Tibial artery (tissue), 4 donors: Measurements from ENCODE around the gene VMAC.

Experiments used
- DNase-seq, 2 donors: peaks; one replicate each; pipeline ENCODE4 v3.0.0-alpha.2; 2019
- H3K27ac ChIP-seq, 2 donors: fragments of 200-600 bp; sonication (generic) in 1 of 2; 1 replicate in 1 of 2; 2 replicates in 1 of 2; pipeline ENCODE4 v1.5.1; 2018 to 2019; ENCODE audit warnings: mild to moderate bottlenecking in 1 of 2
- H3K27me3 ChIP-seq, 2 donors: fragments of 200-600 bp; sonication (generic) in 1 of 2; one replicate each; pipeline versions ENCODE4 v1.5.1 to v1.6.0; 2016 to 2019
- H3K36me3 ChIP-seq, 3 donors: fragments of 200-600 bp; sonication (generic) in 2 of 3; one replicate each; pipeline ENCODE4 v1.5.1; 2016 to 2019; ENCODE audit warnings: mild to moderate bottlenecking in 2 of 3
- H3K4me1 ChIP-seq, 4 donors: fragments of 200-600 bp; sonication (generic) in 2 of 4; 1 replicate in 3 of 4; 2 replicates in 1 of 4; pipeline ENCODE4 v1.5.1; 2016 to 2019
- H3K4me3 ChIP-seq, 2 donors: fragments of 200-600 bp; sonication (generic) in 1 of 2; 1 replicate in 1 of 2; 2 replicates in 1 of 2; pipeline ENCODE4 v1.5.1; 2018 to 2019; ENCODE audit warnings: mild to moderate bottlenecking in 2 of 2
- H3K9me3 ChIP-seq, 3 donors: fragments of 200-600 bp; sonication (generic) in 1 of 3; one replicate each; pipeline ENCODE4 v1.5.1; 2016 to 2019
- intact Hi-C: fragments of 100-400 bp; cut with DNase I; formaldehyde crosslinking; loops from one replicate; pipeline ENCODE4 v1.15.0; 2023; ENCODE audit warnings: low total_unique reads
- TF ChIP-seq, protein P1 (sequence below), 2 experiments: fragments of 200-600 bp in 1 of 2; fragments of 450-650 bp in 1 of 2; IDR thresholded peaks; one replicate each; pipeline ENCODE4 v1.5.1; 2017 to 2019; ENCODE audit warnings: antibody characterized with exemption in 2 of 2, mild to moderate bottlenecking in 1 of 2, moderate library complexity in 1 of 2

Gene VMAC

GRCh38 chr19:5891938-5892771 lies 12.5 kb upstream of the VMAC start:
- Histone ChIP-seq H3K36me3 (peaks cover 15 to 29% (median 24%) of the 10 kb centered on the region in 3 donors), H3K9me3 (no peaks in the 10 kb centered on the region), H3K4me3 (no peak overlapping the region), H3K27ac (no peak overlapping the region), H3K27me3 (peaks cover 0 to 38% of the 10 kb centered on the region in 2 donors), H3K4me1 (peaks cover 0 to 32% (median 22%) of the 10 kb centered on the region in 4 donors)
- TF ChIP-seq, protein P1, sequence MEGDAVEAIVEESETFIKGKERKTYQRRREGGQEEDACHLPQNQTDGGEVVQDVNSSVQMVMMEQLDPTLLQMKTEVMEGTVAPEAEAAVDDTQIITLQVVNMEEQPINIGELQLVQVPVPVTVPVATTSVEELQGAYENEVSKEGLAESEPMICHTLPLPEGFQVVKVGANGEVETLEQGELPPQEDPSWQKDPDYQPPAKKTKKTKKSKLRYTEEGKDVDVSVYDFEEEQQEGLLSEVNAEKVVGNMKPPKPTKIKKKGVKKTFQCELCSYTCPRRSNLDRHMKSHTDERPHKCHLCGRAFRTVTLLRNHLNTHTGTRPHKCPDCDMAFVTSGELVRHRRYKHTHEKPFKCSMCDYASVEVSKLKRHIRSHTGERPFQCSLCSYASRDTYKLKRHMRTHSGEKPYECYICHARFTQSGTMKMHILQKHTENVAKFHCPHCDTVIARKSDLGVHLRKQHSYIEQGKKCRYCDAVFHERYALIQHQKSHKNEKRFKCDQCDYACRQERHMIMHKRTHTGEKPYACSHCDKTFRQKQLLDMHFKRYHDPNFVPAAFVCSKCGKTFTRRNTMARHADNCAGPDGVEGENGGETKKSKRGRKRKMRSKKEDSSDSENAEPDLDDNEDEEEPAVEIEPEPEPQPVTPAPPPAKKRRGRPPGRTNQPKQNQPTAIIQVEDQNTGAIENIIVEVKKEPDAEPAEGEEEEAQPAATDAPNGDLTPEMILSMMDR (IDR thresholded peaks at IDR 0.05): peak; percentile 45
- intact Hi-C loops: no loop called here
- no peak for DNase-seq

- Histone ChIP-seq H3K4me1 (peaks cover 0 to 39% (median 22%) of the 10 kb centered on the region in 4 donors), H3K4me3 (no peak overlapping the region), H3K9me3 (no peaks in the 10 kb centered on the region), H3K27me3 (peaks cover 0 to 38% of the 10 kb centered on the region in 2 donors), H3K27ac (no peak overlapping the region), H3K36me3 (peaks cover 15 to 32% (median 26%) of the 10 kb centered on the region in 3 donors)
- intact Hi-C loops: no loop called here
- TF ChIP-seq, protein P1 (IDR thresholded peaks at IDR 0.05): no peak
- no peak for DNase-seq
Observed at GRCh38 chr19:5892772-5893275, 11.8 kb upstream of the VMAC start.

GRCh38 chr19:5893296-5893903 lies 11.3 kb upstream of the VMAC start:
- intact Hi-C loops: no loop called here
- TF ChIP-seq, protein P1 (IDR thresholded peaks at IDR 0.05): no peak
- H3K4me3 ChIP-seq: no peak overlapping the region
- no peak for DNase-seq
- peaks cover 15 to 32% (median 26%) of the 10 kb centered on the region in 3 donors for H3K36me3 ChIP-seq
- H3K9me3 ChIP-seq: no peaks in the 10 kb centered on the region
- no peak overlapping the region for H3K27ac ChIP-seq
- peaks cover 0 to 38% of the 10 kb centered on the region in 2 donors for H3K27me3 ChIP-seq
- H3K4me1 ChIP-seq: peaks cover 0 to 44% (median 22%) of the 10 kb centered on the region in 4 donors

GRCh38 chr19:5893907-5894703 lies 10.6 kb upstream of the VMAC start:
- Histone ChIP-seq H3K27me3 (peaks cover 0 to 38% of the 10 kb centered on the region in 2 donors), H3K4me1 (peaks cover 0 to 44% (median 22%) of the 10 kb centered on the region in 4 donors), H3K4me3 (no peak overlapping the region), H3K36me3 (peaks cover 15 to 32% (median 26%) of the 10 kb centered on the region in 3 donors), H3K27ac (peak overlapping the region in 1 of 2 donors; percentile 41), H3K9me3 (no peaks in the 10 kb centered on the region)
- intact Hi-C loops: no loop called here
- TF ChIP-seq, protein P1 (IDR thresholded peaks at IDR 0.05): no peak
- DNase-seq: no peak

- H3K27ac ChIP-seq: peak overlapping the region in 1 of 2 donors; percentile 41
- peaks cover 0 to 44% (median 22%) of the 10 kb centered on the region in 4 donors for H3K4me1 ChIP-seq
- H3K9me3 ChIP-seq: no peaks in the 10 kb centered on the region
- peaks cover 15 to 35% (median 26%) of the 10 kb centered on the region in 3 donors for H3K36me3 ChIP-seq
- intact Hi-C loops: no loop called here
- DNase-seq: no peak
- TF ChIP-seq, protein P1 (IDR thresholded peaks at IDR 0.05): no peak
- peaks cover 0 to 31% of the 10 kb centered on the region in 2 donors for H3K27me3 ChIP-seq
- no peak overlapping the region for H3K4me3 ChIP-seq
Observed at GRCh38 chr19:5894704-5895349, 9.8 kb upstream of the VMAC start.
